Uterus (tissue), 4 donors: ENCODE measurements around the gene KLHL30. TPM values are rescaled to one million over a fixed set of nuclear protein-coding genes. Genes with fewer than 3 reads are reported as not detected.

ENCODE experiments used
- DNase-seq, 2 donors: peaks; one replicate each; pipeline ENCODE4 v3.0.0-alpha.2; 2019 to 2020
- H3K27ac ChIP-seq, 2 donors: fragments of 200-600 bp; sonication (generic); 1 replicate in 1 of 2; 2 replicates in 1 of 2; pipeline ENCODE4 v1.5.1; 2016 to 2018
- H3K27me3 ChIP-seq, 2 donors: fragments of 200-600 bp; sonication (generic); one replicate each; pipeline ENCODE4 v1.5.1; 2018 to 2019; ENCODE audit warnings: control low read depth in 1 of 2
- H3K36me3 ChIP-seq, 2 donors: fragments of 200-600 bp; sonication (generic); one replicate each; pipeline ENCODE4 v1.5.1; 2019; ENCODE audit warnings: control low read depth in 1 of 2
- H3K4me1 ChIP-seq, 2 donors: fragments of 200-600 bp; sonication (generic); one replicate each; pipeline ENCODE4 v1.5.1; 2018 to 2019; ENCODE audit warnings: control low read depth in 1 of 2
- H3K4me3 ChIP-seq, 2 donors: fragments of 200-600 bp; sonication (generic); 1 replicate in 1 of 2; 2 replicates in 1 of 2; pipeline ENCODE4 v1.5.1; 2018 to 2019; ENCODE audit warnings: mild to moderate bottlenecking in 1 of 2
- H3K9me3 ChIP-seq, 2 donors: fragments of 200-600 bp; sonication (generic); one replicate each; pipeline ENCODE4 v1.5.1; 2019; ENCODE audit warnings: control low read depth in 1 of 2
- CTCF ChIP-seq, 4 experiments: fragments of 200-600 bp in 2 of 4; fragments of 450-650 bp in 2 of 4; sonication (generic) in 2 of 4; IDR thresholded peaks; one replicate each; pipeline ENCODE4 v1.5.1; 2016 to 2019; ENCODE audit warnings: antibody characterized with exemption in 4 of 4, mild to moderate bottlenecking in 2 of 4, moderate library complexity in 1 of 4
- POLR2A ChIP-seq, 2 donors: fragments of 450-650 bp; IDR thresholded peaks; one replicate each; pipeline ENCODE4 v1.6.1; 2016; ENCODE audit warnings: antibody characterized with exemption in 2 of 2, mild to moderate bottlenecking in 1 of 2, moderate library complexity in 1 of 2
- intact Hi-C: fragments of 100-400 bp; cut with DNase I; formaldehyde crosslinking; loops from one replicate; pipeline ENCODE4 v1.15.1; 2023; ENCODE audit warnings: low total_unique reads
- total RNA-seq, 4 donors: library from RNA; depleted of rRNA in 3 of 4; stranded (reverse); fragments of >200 nt in 3 of 4; gene quantifications; one replicate each; pipeline versions ENCODE4 v1.1.0 to v1.2.4, GENCODE V29; 2014 to 2023
- donor health status: DM: yes; HTN: yes; CAD: no.

Gene KLHL30
- total RNA-seq, 4 donors from 2014 or later = under 0.01 to 3.3 (median 0.62) TPM; not detected in 1

GRCh38 chr2:238097201-238097987 lies 41.1 kb upstream of the KLHL30 start:
- Histone ChIP-seq H3K27me3 (no peaks in the 10 kb centered on the region), H3K36me3 (no peaks in the 10 kb centered on the region), H3K9me3 (no peaks in the 10 kb centered on the region), H3K4me3 (no peak overlapping the region), H3K27ac (no peak overlapping the region), H3K4me1 (no peaks in the 10 kb centered on the region)
- intact Hi-C loops = no loop called here
- TF ChIP-seq CTCF (IDR thresholded peaks at IDR 0.05) (no peak), POLR2A (IDR thresholded peaks at IDR 0.05) (no peak)
- DNase-seq = no peak

GRCh38 chr2:238097988-238098871 lies 40.2 kb upstream of the KLHL30 start:
- Histone ChIP-seq H3K27ac (no peak overlapping the region), H3K27me3 (no peaks in the 10 kb centered on the region), H3K4me1 (no peaks in the 10 kb centered on the region), H3K36me3 (no peaks in the 10 kb centered on the region), H3K4me3 (no peak overlapping the region), H3K9me3 (no peaks in the 10 kb centered on the region)
- intact Hi-C loops = no loop called here
- no peak for TF ChIP-seq POLR2A (IDR thresholded peaks at IDR 0.05)
- no peak for DNase-seq

- Histone ChIP-seq H3K27me3 (no peaks in the 10 kb centered on the region), H3K27ac (no peak overlapping the region), H3K4me1 (no peaks in the 10 kb centered on the region), H3K9me3 (no peaks in the 10 kb centered on the region), H3K4me3 (no peak overlapping the region), H3K36me3 (no peaks in the 10 kb centered on the region)
- DNase-seq = no peak
- TF ChIP-seq POLR2A (IDR thresholded peaks at IDR 0.05) (no peak), CTCF (IDR thresholded peaks at IDR 0.05) (no peak)
- intact Hi-C loops = no loop called here
These were observed 39.4 kb upstream of the KLHL30 start for GRCh38 chr2:238098901-238099713.

GRCh38 chr2:238099714-238100048 lies 38.8 kb upstream of the KLHL30 start:
- Histone ChIP-seq H3K27me3 (no peaks in the 10 kb centered on the region), H3K27ac (no peak overlapping the region), H3K4me3 (no peak overlapping the region), H3K9me3 (no peaks in the 10 kb centered on the region), H3K4me1 (no peaks in the 10 kb centered on the region), H3K36me3 (no peaks in the 10 kb centered on the region)
- TF ChIP-seq POLR2A (IDR thresholded peaks at IDR 0.05) (no peak), CTCF (IDR thresholded peaks at IDR 0.05) (no peak)
- intact Hi-C loops = no loop called here
- DNase-seq = no peak

GRCh38 chr2:238100049-238100820 lies 38.2 kb upstream of the KLHL30 start, which contains the start of gene ESPNL:
Gene ESPNL (plus strand): TSS chr2:238100340. CDS start chr2:238100420, 80 bp downstream.
- TF ChIP-seq CTCF (IDR thresholded peaks at IDR 0.05) = no peak
- TF ChIP-seq POLR2A (IDR thresholded peaks at IDR 0.05) = no peak
- H3K4me1 ChIP-seq = no peaks in the 10 kb centered on the region
- no peak for DNase-seq
- intact Hi-C loops = no loop called here
- H3K27me3 ChIP-seq = no peaks in the 10 kb centered on the region
- H3K9me3 ChIP-seq = no peaks in the 10 kb centered on the region
- no peaks in the 10 kb centered on the region for H3K36me3 ChIP-seq
- H3K4me3 ChIP-seq = no peak within 1 kb of the TSS
- no peak within 1 kb of the TSS for H3K27ac ChIP-seq
